ENCODE data around the gene RPS29. TPM values are rescaled to one million over a fixed set of nuclear protein-coding genes. Genes with fewer than 3 reads are reported as not detected.

RPS29 gene
- total and polyA plus RNA-seq, 9 of the 15 experiments (the other 6 are each of a cell fraction or from before 2014, with no cell fraction given): 1,545 to 5,012 (median 2,448) TPM

- peak overlapping the region; percentile 91 to 99 for H3K9ac ChIP-seq (ENCODE audit: insufficient read depth in 1 of 2, low read depth in 2 of 2, low read length in 2 of 2)
- DNase-seq (ENCODE audit: extremely low read depth in 1 of 4, low spot score in 3 of 4) (peak; percentile 79 to 94 (median 84)), FAIRE-seq (peak; percentile 62), ATAC-seq (peak; percentile 83)
- H3K4me3 ChIP-seq: peak overlapping the region; percentile 91
- H3K79me2 ChIP-seq (ENCODE audit: control insufficient read depth, insufficient read depth, low read length): peaks cover 97% of the 10 kb centered on the region
- ChIA-PET POLR2A (interaction anchor here (0.5 to 3.4 kb wide), 18 partner anchors 8 to 1204 kb away, joined by 3 to 25 read pairs (median 4); partner anchors contain the start of genes KLHDC2, LRR1, MGAT2 and RPL36AL), CTCF (ENCODE audit: low intra/inter-chr PET ratio) (interaction anchor here (0.6 to 0.7 kb wide), 3 partner anchors 54 to 1033 kb away, joined by 3 to 7 read pairs (median 5); no protein-coding TSS in a partner anchor)
- H2AFZ ChIP-seq (ENCODE audit: low read depth, low read length): peak overlapping the region; percentile 85
- H3K36me3 ChIP-seq (ENCODE audit: control insufficient read depth, insufficient read depth, low read length): peaks cover 32% of the 10 kb centered on the region
- no TSS peak for BruUV-seq (replicated peaks)
- H4K20me1 ChIP-seq (replicated peaks; ENCODE audit: control insufficient read depth, insufficient read depth, low read length): no peaks in the 10 kb centered on the region
- H3K4me1 ChIP-seq (replicated peaks in 1 of 2; ENCODE audit: control insufficient read depth in 2 of 2, insufficient read depth in 2 of 2, low read length in 2 of 2): peaks cover 8 to 20% of the 10 kb centered on the region in 2 experiments; a peak in 4 of 5 replicates
- no peaks in the 10 kb centered on the region for H3K27me3 ChIP-seq (ENCODE audit: control insufficient read depth in 2 of 2, insufficient read depth in 2 of 2, low read length in 2 of 2)
- intact Hi-C loops (cut with micrococcal nuclease): loop anchor here (1.0 to 5.0 kb wide), 6 partner anchors 35 to 218 kb away; partner anchors contain the start of genes KLHDC2, LRR1, NEMF and POLE2
- peak overlapping the region; percentile 92 for H3K4me2 ChIP-seq (ENCODE audit: insufficient read depth, low read length)
- H3K9me1 ChIP-seq (ENCODE audit: control insufficient read depth, insufficient read depth, low read length): no peaks in the 10 kb centered on the region
- under 1% methylated on average over 48 of the region's 101 CpGs for WGBS (ENCODE audit: insufficient coverage, low coverage, missing lambda C conversion rate)
- peak overlapping the region; percentile 99 for H3K27ac ChIP-seq (ENCODE audit: extremely low read depth, low read depth, low read length)
- in situ Hi-C loops (cut with MboI): loop anchor here (25.0 kb wide), 1 partner anchor 478 kb away; the partner anchor contains the start of gene VCPKMT
- H3K9me3 ChIP-seq (replicated peaks; ENCODE audit: control insufficient read depth, insufficient read depth, low read depth, low read length): no peaks in the 10 kb centered on the region
- TF ChIP-seq SIN3B (IDR thresholded peaks at IDR 0.05; ENCODE audit: low read depth) (peak; percentile 75), CAMTA2 (CRISPR knock-in tag; conservative IDR thresholded peaks at IDR 0.05) (no peak), TSC22D4 (tag; IDR thresholded peaks at IDR 0.05) (no peak), RCOR1 (IDR thresholded peaks at IDR 0.05; ENCODE audit: borderline replicate concordance in 1 of 2, low read depth in 2 of 2, low read length in 2 of 2) (peak in 1 of 2 experiments; percentile 6; a peak in 1 of 4 replicates), ZFX (CRISPR knock-in tag; IDR thresholded peaks at IDR 0.05) (peak; percentile 81)
- TF ChIP-seq, protein P1, sequence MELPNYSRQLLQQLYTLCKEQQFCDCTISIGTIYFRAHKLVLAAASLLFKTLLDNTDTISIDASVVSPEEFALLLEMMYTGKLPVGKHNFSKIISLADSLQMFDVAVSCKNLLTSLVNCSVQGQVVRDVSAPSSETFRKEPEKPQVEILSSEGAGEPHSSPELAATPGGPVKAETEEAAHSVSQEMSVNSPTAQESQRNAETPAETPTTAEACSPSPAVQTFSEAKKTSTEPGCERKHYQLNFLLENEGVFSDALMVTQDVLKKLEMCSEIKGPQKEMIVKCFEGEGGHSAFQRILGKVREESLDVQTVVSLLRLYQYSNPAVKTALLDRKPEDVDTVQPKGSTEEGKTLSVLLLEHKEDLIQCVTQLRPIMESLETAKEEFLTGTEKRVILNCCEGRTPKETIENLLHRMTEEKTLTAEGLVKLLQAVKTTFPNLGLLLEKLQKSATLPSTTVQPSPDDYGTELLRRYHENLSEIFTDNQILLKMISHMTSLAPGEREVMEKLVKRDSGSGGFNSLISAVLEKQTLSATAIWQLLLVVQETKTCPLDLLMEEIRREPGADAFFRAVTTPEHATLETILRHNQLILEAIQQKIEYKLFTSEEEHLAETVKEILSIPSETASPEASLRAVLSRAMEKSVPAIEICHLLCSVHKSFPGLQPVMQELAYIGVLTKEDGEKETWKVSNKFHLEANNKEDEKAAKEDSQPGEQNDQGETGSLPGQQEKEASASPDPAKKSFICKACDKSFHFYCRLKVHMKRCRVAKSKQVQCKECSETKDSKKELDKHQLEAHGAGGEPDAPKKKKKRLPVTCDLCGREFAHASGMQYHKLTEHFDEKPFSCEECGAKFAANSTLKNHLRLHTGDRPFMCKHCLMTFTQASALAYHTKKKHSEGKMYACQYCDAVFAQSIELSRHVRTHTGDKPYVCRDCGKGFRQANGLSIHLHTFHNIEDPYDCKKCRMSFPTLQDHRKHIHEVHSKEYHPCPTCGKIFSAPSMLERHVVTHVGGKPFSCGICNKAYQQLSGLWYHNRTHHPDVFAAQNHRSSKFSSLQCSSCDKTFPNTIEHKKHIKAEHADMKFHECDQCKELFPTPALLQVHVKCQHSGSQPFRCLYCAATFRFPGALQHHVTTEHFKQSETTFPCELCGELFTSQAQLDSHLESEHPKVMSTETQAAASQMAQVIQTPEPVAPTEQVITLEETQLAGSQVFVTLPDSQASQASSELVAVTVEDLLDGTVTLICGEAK (IDR thresholded peaks at IDR 0.05): peak; percentile 86
- TF ChIP-seq, protein P1 (CRISPR knock-in tag; IDR thresholded peaks at IDR 0.05): no peak
- TF ChIP-seq, protein P2, sequence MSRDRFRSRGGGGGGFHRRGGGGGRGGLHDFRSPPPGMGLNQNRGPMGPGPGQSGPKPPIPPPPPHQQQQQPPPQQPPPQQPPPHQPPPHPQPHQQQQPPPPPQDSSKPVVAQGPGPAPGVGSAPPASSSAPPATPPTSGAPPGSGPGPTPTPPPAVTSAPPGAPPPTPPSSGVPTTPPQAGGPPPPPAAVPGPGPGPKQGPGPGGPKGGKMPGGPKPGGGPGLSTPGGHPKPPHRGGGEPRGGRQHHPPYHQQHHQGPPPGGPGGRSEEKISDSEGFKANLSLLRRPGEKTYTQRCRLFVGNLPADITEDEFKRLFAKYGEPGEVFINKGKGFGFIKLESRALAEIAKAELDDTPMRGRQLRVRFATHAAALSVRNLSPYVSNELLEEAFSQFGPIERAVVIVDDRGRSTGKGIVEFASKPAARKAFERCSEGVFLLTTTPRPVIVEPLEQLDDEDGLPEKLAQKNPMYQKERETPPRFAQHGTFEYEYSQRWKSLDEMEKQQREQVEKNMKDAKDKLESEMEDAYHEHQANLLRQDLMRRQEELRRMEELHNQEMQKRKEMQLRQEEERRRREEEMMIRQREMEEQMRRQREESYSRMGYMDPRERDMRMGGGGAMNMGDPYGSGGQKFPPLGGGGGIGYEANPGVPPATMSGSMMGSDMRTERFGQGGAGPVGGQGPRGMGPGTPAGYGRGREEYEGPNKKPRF (IDR thresholded peaks at IDR 0.05; ENCODE audit: low read depth, low read length): no peak
Measured at GRCh38 chr14:49633640-49634546, 47.7 kb upstream of the RPS29 start.
